GM18511 (cell line): ENCODE measurements around the gene KREMEN2.

Experiments
- ATAC-seq: cut with Tn5 transposase; IDR thresholded peaks from one replicate; pipeline ENCODE4 v1.9.1; 2021; ENCODE audit warnings: mild to moderate bottlenecking, moderate library complexity; ENCODE audit not compliant: unreplicated experiment

The KREMEN2 gene

DNA sequence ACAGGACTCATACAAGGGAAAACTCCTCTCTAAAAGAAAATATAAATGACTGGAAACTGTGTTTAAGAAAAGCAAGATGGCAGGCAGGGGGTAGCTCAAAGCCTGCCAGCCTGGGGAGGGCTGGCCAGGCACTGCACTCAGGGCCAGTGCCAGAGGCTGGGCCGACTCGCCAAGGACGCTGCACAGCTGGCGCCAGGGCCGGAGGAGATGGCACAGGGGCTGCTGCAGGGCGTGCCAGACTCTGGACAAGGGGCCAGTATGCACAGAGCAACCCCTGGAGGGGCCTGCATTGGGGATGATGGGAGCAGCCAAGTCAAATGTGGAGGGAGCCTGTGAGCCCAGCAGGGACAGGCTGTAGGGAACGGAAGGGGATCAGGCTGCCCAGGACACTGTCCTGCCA, 12.1 kb downstream of the KREMEN2 start:
- no peak for ATAC-seq

DNA sequence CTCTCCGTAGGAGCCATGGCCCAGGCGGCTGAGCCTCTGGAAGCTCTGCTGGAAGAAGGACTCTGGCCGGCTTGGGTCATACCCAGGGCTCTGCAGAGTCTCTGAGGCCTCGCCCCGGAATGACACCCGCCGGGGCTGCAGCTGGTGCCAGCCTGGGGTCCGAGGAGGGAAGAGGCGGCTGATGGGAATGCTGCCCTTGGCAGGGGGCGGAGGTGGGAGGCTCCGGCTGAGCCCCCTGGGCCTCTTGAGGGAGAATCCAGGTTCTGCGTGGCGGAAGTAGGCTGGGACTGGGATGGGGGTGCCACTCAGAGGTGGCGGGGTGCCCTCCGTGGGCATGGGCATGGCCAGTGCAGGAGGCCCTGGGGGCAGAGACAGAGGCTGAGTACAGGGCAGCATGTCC, 12.6 kb downstream of the KREMEN2 start:
- ATAC-seq, result no peak

DNA sequence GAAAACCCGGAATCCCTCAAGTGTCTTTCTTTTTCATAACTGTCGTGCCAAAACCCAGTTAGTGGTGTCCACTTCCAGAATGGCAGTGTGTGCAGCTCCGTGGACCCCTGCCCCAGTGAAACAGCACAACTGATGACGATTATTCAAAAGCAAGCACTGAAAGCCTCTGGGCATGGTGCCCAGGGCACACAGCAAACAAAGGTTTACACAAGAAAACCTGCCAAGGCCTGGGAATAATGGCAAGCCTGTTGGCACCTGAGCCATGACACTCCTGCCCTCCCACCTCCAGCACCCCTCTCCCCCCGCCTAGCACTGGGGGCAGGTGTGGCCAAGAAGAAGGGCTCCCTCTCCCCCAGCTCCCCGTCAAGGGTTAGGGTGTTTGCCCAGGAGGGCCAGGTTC, 13.4 kb downstream of the KREMEN2 start:
- ATAC-seq, result no peak

DNA sequence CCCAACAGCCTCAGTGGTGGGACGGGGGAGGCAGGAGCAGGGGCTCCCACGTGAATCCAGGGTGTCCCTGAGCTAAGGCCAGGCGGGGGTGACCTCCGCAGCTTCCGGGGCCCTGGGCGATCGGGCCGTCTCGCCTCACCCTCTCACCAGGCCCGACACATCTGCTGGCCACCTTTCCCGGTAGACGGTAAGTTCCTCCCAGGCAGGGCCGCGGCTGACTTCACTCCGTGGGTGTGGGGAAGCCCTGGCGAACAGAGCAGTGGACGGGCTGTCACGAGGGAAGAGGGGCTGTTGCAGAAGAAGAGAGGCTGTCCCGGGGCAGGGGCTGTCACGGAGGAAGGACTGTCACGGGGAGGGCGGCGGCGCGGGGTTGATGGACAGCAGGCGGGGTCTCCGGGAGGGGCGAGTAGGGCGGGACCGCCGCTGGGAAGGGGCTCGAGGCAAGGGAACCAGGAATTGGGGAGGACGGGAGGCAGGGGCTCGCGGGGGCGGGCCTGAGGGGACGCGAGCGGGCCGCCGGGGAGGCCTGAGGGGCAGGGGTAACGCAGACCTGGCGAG, 15.7 kb downstream of the KREMEN2 start:
- no peak for ATAC-seq

DNA sequence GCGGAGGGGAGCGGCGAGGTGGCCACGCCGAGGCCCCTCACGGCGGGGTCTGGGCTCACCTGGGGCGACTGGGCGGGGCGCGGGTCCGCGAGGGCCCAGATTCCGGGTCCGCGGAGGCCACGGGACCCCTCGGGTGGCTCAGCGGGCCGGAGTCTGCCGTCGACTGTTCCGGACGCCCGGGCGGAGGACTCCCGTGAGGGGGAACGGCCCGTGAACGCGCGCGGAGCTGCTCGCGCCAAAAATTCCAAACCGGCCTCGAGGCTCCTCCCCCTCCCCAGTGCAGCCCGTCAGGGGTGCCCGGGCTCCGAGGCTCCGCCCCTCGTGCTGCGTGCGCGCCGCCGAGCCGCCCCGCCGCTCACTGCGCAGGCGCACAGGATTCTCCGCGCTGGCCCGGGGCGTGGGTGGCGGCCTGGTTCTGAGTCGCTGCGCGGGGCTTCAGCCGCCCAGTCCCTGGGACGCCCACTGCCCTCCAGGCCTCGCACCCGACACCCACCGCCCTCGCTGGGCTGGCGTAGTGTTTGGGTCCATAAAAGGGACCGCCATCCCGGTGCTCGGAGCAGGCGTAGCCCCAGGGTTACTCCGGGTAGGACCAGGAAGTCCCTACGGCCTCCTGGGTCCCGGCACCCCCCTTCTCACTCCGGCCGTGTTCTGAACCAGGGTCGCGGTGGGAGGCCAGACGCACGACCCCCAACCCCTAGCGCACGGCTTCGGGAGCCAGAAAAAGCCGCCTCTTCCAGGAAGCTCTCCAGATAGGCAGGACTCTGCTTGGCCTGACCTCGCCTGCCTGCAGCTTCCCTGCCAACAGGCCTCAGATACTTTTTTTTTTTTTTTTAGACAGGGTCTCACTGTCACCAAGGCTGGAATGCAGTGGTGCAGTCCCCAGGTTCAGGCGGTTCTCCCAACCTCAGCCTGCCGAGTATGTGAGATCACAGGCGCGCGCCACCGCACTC, 16.4 kb downstream of the KREMEN2 start, which contains the start of gene PKMYT1:
Gene PKMYT1 (minus strand): TSS at position 220 of the 950 bp plus-strand sequence. CDS start 789 bp downstream, outside the sequence.
- ATAC-seq, result no peak

DNA sequence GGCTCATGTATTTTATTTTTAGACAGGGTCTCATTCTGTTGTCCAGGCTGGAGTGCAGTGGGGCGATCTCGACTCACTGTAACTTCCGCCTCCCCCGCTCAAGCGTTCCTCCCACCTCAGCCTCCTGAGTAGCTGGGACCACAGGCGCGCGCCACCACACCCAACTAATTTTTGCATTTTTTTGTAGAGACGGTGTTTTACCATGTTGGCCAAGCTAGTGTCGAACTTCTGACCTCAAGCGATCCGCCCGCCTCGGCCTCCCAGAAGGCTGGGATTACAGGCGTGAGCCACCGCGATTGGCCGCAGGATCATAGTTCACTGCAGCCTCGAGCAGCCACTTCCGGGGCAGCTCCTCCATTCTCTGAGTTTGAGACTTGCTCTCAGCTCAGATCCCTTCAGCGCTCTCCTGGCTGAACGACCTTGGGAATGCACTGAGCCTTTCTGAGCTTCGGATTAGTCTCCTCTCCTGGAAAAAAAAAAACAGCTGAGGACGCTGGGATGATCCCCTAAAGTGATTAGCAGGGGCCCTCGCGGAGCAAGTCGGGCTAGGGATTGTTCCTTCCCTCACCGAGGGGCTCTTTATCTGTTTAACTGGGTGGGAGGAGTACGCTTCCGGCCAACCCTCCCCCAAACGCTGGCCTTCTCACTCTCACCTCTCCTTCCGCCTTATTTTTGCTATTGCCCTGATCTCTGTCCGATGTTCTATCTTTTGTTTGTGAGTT, 17.3 kb downstream of the KREMEN2 start:
- no peak for ATAC-seq

DNA sequence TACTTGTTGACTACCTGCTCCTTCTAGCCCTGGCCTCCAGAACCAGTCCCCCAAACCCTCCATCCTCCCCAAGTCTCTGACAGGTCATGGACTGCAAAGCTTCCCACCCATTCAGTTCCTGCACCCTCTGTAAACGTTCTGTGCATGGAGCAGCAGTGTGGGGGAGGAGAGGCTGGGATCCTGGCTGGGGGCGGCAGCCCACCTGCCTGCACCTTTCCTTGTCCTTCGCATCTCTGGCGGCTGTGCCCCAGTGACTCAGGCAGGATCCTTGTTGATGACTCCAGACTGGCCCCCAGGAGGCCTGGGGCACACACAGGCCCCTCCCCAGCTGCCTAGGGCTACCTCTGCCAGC, 17.8 kb downstream of the KREMEN2 start:
- no peak for ATAC-seq

DNA sequence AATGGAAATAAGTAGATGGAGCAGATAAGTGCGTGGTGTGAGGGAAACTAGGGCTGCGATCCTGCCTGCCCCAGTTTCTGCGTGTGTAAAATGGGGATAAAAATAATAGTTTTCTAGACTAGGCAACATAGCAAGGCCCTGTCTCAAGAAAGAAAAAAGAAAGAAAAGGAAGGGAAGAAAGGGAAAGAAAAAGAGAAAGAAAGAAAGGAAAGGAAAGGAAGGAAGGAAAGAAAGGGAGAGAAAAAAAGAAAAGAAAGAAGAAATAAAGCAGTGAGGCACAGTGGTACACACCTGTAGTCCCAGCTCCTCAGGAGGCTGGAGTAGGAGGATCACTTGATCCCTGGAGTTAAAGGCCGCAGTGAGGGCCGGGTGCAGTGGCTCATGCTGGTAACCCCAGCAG, 18.3 kb downstream of the KREMEN2 start:
- ATAC-seq, result no peak

DNA sequence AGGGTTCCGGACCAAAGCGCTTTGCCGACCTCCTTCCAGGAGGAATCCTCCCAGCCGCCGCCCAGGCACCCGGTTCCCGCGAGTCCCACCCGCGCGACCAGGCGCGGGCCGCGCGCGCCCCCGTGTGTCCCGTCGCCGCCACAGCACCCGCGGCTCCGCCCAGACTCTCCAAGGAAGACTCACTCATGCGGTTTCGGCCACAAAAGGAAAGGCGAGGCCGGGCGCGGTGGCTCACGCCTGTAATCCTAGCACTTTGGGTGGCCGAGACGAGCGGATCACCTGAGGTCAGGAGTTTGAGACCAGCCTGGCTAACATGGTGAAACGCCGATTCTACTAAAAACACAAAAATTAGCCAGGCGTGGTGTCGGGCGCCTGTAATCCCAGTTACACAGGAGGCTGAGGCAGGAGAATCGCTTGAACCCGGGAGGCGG, 19.6 kb downstream of the KREMEN2 start:
- ATAC-seq, result no peak

DNA sequence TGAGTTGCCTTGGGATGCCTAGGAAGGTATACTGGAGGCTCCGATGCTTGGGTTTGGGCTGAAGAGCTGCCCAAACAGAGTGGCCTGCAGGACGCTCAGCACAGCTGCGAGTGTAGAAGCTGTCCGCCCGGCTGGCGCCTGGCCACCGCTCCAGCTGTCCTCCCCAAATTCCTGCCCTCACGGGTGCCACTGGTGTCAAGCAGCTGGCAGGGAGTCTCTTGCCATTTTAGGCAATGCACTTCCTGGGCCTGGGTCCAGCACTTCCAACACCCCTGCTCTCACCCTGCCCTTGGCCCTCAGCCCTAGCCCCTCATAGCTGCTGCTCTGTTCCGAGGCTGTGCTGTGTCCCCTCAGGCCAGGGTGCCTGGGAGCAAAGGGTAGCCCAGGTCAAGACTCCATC, 21.4 kb downstream of the KREMEN2 start:
- no peak for ATAC-seq

DNA sequence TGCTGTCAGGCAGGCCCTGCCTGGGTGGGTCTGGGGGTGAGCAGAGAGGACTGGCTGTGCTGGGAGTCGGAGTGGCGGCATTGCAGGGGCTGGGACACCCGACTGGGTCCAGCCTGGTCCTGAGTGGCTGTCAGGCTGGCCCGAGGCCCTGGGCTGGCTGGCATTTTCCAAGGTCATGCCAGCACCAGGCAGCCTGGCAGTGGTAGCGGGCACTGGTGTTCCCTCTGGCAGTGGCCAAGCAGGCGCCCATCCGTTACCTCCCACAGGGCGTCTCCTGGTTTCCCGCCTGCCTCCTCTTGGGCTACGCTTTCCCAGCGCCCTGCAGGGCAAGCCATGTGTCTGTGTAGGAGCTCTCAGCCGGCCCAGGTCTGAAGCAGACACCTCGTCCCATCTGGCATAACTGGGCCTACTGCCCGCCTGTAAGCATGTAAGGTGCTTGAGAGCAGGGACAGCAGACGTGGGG, 21.8 kb downstream of the KREMEN2 start:
- ATAC-seq, result no peak

DNA sequence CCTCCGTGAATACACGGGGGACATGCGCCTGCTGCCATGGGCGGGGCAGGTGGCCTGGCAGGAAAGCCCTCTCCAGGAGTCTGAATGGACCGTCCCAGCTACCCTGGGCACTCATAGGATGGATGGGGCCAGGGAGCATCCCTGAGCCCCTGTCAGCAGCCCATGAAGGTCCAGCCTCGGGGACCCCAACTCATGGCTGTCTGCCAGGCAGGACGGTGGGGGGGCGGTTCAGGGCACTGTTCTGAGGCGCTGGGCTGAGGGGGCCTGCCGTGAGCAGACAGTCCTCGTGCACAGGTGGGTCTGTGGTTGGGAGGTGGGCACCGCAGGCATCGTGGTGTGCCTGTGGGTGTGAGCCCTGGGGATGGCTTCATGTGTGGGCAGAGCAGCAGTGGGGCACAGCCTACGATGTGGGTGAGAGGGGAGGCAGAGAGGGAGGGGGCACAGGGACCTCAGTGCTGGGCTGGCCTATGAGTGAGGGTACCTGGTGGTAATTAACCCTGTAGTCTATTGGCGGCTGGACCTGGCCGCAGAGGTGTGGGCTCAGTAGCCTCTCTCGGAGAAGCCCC, 22.6 kb downstream of the KREMEN2 start:
- ATAC-seq, result no peak

DNA sequence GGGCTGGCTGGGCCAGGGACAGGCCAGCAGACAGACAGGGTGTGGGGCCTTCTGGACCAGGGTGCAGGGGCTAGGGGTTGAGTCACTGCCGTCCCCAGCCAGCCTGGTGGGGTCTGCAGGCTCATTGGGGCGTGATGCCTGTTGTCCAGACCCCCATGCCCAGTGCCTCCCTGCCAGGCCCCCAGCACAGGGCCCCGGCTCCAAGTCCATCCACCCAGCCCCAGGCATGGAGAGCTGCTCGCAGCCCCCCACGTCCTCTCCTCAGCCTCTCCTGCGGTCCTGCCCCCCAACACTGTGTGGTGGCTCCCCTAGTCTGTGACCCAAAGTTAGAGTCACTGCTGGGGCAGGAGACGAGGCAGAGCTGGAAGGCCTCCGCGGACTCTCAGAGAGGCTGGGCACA, 23.2 kb downstream of the KREMEN2 start:
- ATAC-seq, result no peak

DNA sequence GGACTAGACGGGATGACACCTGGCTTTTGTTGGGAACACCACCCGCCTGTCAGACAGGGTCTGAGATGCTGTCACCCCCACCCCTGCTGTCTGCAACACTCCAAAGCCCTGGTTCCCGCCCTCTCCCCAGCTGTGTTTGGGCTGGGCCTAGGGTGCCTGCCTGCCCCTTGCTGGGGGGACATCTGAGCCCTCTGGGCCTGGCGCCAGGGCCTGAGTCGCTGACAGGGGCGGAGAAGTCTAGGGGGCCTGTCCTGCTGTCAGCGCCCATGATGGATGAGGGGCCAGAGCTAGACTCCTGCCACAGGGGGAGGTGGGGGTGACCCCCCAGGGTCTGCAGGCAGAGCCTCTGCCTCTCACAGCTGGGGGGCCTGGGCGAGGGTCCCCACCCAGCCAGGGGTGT, 23.8 kb downstream of the KREMEN2 start:
- no peak for ATAC-seq

DNA sequence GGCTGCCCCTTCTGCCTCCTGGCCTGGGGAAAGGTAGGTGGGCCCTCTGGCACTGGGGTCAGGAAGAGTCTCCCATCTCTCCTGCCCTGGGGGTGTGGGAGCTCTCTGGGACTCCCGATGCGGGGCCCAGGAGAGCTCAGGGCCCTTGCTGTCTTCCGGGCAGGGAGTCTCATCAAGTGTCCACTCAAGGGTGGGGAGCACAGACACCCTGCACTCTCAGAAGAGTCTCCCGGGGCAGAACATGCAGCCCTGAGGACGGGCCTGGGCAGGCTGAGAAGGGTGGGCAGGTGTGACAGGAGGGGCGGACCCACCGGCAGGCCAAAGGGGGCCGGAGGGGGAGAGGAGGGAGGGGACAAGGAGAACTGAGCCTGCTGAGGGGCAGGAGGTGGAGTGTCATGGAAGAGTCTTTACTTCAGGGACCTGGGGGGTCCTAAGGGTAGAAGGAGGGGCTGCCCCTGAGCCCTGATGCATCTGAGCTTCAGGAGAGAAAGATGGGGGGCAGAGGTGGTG, 24.6 kb downstream of the KREMEN2 start:
- ATAC-seq, result no peak

DNA sequence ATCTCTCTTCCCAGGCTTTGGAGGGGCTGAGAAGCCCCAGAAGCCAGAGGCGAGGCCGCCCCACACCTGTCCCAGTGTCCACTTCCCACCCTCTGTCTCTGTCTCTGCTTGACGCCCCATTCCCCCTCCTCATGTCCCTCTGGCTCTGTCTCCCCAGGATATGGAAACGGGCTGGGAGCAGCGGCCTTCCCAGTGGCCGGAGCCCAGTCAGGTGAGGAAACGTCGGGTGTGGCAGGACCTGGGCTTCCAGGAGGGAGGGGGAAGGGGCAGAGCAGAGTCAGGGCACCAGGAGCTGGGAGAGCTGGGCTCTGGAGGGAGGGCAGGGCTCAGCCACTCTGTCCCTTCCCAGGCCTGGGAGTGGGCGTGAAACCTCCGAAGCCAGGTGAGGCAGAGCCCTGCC, 26.8 kb downstream of the KREMEN2 start:
- ATAC-seq, result no peak

DNA sequence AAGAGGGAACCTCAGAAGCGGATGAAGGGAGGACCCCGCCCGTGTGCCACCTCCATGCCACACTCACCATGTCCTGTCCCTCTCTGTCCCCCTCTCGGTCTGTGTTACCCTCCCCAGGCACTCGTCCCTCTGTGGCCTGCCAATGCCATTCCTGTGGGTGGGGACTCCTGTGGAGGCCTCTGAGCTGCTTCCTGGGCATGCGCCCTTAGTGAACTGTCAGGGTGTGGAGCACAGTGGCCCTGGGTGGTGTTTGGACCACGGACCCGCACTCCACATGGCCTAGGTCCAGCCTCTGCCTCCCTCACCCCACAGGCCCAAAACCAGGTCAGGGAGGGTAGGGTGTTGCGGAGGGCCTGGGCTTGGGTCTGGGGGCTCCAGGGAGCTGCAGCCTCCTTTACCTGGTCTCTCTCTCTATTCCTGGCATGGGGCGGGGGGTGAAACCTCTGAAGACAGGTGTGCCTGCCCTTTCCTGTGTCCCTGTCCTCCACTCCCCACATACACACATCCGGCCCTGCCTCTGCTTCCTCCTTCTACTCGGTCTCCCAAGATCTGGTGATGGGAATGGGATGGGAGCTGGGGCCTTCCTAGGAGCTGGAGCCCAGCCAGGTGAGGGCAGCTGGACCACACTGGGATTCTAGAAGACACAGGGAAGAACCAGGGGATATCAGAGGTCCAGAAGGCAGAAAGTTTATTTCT, 27.6 kb downstream of the KREMEN2 start:
- ATAC-seq, result no peak

DNA sequence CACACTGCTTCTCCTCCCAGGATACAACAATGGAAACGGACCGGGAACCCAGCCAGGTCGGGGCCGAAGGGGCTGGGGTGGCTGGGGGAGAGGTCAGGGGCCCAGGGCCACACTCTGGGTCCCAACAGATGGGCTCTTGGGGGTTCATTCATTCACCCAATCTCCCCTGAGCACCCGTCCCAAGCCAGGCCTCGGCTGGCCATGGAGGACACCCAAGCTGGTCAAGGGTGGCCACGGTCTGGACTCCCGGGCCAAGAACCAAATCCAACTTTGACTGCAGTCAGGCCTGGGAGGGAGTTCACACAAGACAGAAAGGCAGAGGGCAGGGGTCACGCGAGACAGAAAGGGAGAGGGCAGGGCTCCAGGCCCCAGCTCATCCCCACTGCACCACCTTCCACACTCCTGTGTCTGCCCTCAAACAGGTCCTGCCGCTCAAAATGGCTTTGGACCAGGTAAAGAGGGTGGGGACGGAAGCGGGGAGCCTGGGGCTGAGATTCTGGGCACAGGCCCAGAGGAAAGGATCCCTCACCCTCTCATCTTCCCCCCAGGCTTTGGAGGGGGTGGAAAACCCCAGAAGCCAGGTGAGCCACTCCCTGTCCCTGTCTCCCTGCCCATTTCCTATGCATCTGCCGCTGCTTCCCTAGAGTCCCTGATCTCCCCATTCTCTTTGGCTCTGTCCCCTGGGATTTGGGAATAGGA, 28.5 kb downstream of the KREMEN2 start:
- no peak for ATAC-seq

DNA sequence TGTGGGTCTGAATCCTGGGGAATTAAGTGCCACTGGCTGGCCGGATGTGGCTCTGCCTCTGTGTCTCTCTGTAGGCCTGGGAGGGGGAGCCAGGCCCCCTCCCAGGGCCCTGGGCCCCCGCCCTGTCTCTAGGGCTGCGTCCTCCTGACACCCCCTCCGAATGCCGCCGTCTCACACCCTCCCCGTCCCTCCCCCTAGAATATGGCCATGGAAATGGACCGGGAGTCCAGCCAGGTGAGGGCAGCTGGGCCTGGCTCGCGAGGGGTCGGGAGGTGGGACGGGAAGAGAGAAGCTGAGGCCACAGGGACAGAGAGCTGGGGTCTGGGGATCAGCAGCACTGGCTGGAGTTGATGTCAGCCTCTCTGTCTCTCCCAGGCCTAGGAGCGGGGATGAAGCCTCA, 32.2 kb downstream of the KREMEN2 start:
- ATAC-seq, result no peak

DNA sequence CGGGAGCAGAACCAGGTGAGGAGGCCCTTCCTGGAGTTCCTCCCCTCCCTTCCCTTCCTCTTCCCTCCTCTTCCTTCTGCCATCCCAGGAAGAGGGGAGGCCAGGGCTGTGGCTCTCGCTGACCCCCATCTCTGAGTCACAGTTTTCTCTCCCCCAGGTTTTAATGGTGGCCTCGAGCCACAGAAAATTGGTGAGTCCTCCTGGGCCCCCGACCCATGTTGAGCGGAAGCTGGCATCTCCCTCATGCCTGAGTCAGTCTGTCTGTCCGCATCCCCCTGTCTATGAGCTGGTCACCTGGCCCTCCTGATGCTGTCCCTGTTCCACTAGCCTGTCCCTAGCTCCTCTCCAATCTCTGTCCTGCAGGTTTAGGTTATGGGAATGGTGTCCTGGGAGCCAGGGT, 35.9 kb downstream of the KREMEN2 start:
- ATAC-seq, result no peak
